OCI-LY1 (cell line): ENCODE data around the gene PBX3.

Experiments
- H2AFZ ChIP-seq: fragments of 200-600 bp; sonication (generic), shearing (Covaris generic); 2 replicates; pipeline ENCODE4 v1.6.0; 2014; ENCODE audit warnings: antibody characterized with exemption, mild to moderate bottlenecking, low read length
- H3F3A ChIP-seq: fragments of 200-600 bp; sonication (generic), shearing (Covaris generic); 2 replicates; pipeline ENCODE4 v1.6.0; 2014; ENCODE audit warnings: mild to moderate bottlenecking, antibody characterized with exemption, low read length, moderate library complexity; ENCODE audit not compliant: insufficient read depth
- H3K27ac ChIP-seq: fragments of 200-600 bp; sonication (generic); 2 replicates; pipeline ENCODE4 v1.5.1; 2014; ENCODE audit warnings: low read length, mixed run types, mild to moderate bottlenecking, low read depth; ENCODE audit not compliant: poor library complexity, severe bottlenecking
- H3K27me3 ChIP-seq: fragments of 200-600 bp; sonication (generic); 2 replicates; pipeline ENCODE4 v1.6.0; 2014; ENCODE audit warnings: antibody characterized with exemption, mild to moderate bottlenecking, low read length, moderate library complexity; ENCODE audit not compliant: insufficient read depth
- H3K36me3 ChIP-seq: fragments of 200-600 bp; sonication (generic); 2 replicates; pipeline ENCODE4 v1.6.1; 2014; ENCODE audit warnings: mild to moderate bottlenecking, antibody characterized with exemption, low read length, moderate library complexity, mixed read lengths; ENCODE audit not compliant: insufficient read depth
- H3K4me1 ChIP-seq: fragments of 200-600 bp; sonication (generic); 2 replicates; pipeline ENCODE4 v1.5.1; 2014; ENCODE audit warnings: mild to moderate bottlenecking, low read length, moderate library complexity; ENCODE audit not compliant: insufficient read depth, severe bottlenecking
- H3K4me2 ChIP-seq: fragments of 200-600 bp; sonication (generic), shearing (Covaris generic); 2 replicates; pipeline ENCODE4 v1.6.1; 2014; ENCODE audit warnings: low read length
- H3K4me3 ChIP-seq: fragments of 200-600 bp; sonication (generic); 2 replicates; pipeline ENCODE4 v1.5.1; 2014; ENCODE audit warnings: low read length, low read depth, mild to moderate bottlenecking, mixed read lengths; ENCODE audit not compliant: poor library complexity, severe bottlenecking
- H3K79me2 ChIP-seq: fragments of 200-600 bp; shearing (Covaris generic); 2 replicates; pipeline ENCODE4 v1.6.1; 2016; ENCODE audit warnings: mixed run types, low read length, mixed read lengths; ENCODE audit not compliant: insufficient read depth
- H3K9ac ChIP-seq: fragments of 200-600 bp; sonication (generic), shearing (Covaris generic); 2 replicates; pipeline ENCODE4 v1.6.1; 2014; ENCODE audit warnings: mild to moderate bottlenecking, low read length, mixed read lengths
- H3K9me2 ChIP-seq: fragments of 200-600 bp; sonication (generic), shearing (Covaris generic); 2 replicates; pipeline ENCODE4 v1.6.1; 2014; ENCODE audit warnings: low read depth, mild to moderate bottlenecking, low read length, mixed read lengths
- H3K9me3 ChIP-seq: fragments of 200-600 bp; shearing (Covaris generic); 2 replicates; pipeline ENCODE4 v1.6.1; 2014; ENCODE audit warnings: low read length, mixed read lengths
- H4K20me1 ChIP-seq: fragments of 200-600 bp; sonication (generic), shearing (Covaris generic); 2 replicates; pipeline ENCODE4 v1.6.0; 2016; ENCODE audit warnings: mild to moderate bottlenecking, low read length; ENCODE audit not compliant: insufficient read depth
- CTCF ChIP-seq: fragments of 200-600 bp; sonication (generic), shearing (Covaris generic); IDR thresholded peaks from 2 replicates; pipeline ENCODE4 v1.5.1; 2017; ENCODE audit warnings: mild to moderate bottlenecking, antibody characterized with exemption, low read length, moderate library complexity, mixed read lengths
- EZH2 ChIP-seq: fragments of 200-600 bp; sonication (generic), shearing (Covaris generic); IDR thresholded peaks from 2 replicates; pipeline ENCODE4 v1.8.0; 2017; ENCODE audit warnings: borderline replicate concordance, mixed run types, mild to moderate bottlenecking, antibody characterized with exemption, low read length, moderate library complexity, mixed read lengths

The PBX3 gene

GRCh38 chr9:125845271-125845808 is 98.2 kb downstream of the PBX3 start:
- no peaks in the 10 kb centered on the region for H4K20me1 ChIP-seq
- no peaks in the 10 kb centered on the region for H3K9me2 ChIP-seq
- H3K36me3 ChIP-seq: peaks cover 5% of the 10 kb centered on the region; the same call in 1 of the 2 replicates
- no peak overlapping the region for H3K4me2 ChIP-seq
- no peaks in the 10 kb centered on the region for H3K27me3 ChIP-seq
- peaks cover 28% of the 10 kb centered on the region for H3K79me2 ChIP-seq
- peaks cover 37% of the 10 kb centered on the region for H3K4me1 ChIP-seq
- H3K4me3 ChIP-seq: no peak overlapping the region
- H3F3A ChIP-seq: no peaks in the 10 kb centered on the region
- no peaks in the 10 kb centered on the region for H3K9me3 ChIP-seq
- H3K27ac ChIP-seq: no peak overlapping the region
- TF ChIP-seq EZH2 (no peak), CTCF (no peak)
- no peak overlapping the region for H3K9ac ChIP-seq
- H2AFZ ChIP-seq: no peak overlapping the region

- Histone ChIP-seq H3K79me2 (peaks cover 18% of the 10 kb centered on the region), H3K9ac (no peak overlapping the region), H3K4me2 (no peak overlapping the region), H3K4me1 (peaks cover 13% of the 10 kb centered on the region), H3K9me3 (no peaks in the 10 kb centered on the region), H3K9me2 (no peaks in the 10 kb centered on the region), H3K27ac (no peak overlapping the region), H3K36me3 (peaks cover 5% of the 10 kb centered on the region; the same call in 1 of the 2 replicates), H3K27me3 (no peaks in the 10 kb centered on the region), H3K4me3 (no peak overlapping the region), H3F3A (no peaks in the 10 kb centered on the region), H2AFZ (no peak overlapping the region), H4K20me1 (no peaks in the 10 kb centered on the region)
- TF ChIP-seq EZH2: no peak
- no peak for TF ChIP-seq CTCF
These were observed 100.6 kb downstream of the PBX3 start for GRCh38 chr9:125847735-125848134.

GRCh38 chr9:125850106-125850632 is 103.0 kb downstream of the PBX3 start:
- H3F3A ChIP-seq: no peaks in the 10 kb centered on the region
- TF ChIP-seq EZH2: no peak
- TF ChIP-seq CTCF: no peak
- no peaks in the 10 kb centered on the region for H3K27me3 ChIP-seq
- peaks cover 7% of the 10 kb centered on the region; the same call in 1 of the 2 replicates for H3K79me2 ChIP-seq
- H3K9me3 ChIP-seq: no peaks in the 10 kb centered on the region
- H4K20me1 ChIP-seq: no peaks in the 10 kb centered on the region
- no peaks in the 10 kb centered on the region for H3K9me2 ChIP-seq
- H3K4me1 ChIP-seq: no peaks in the 10 kb centered on the region
- H3K4me2 ChIP-seq: no peak overlapping the region
- no peak overlapping the region for H3K9ac ChIP-seq
- no peak overlapping the region for H3K27ac ChIP-seq
- peaks cover 5% of the 10 kb centered on the region; the same call in 1 of the 2 replicates for H3K36me3 ChIP-seq
- H2AFZ ChIP-seq: no peak overlapping the region
- no peak overlapping the region for H3K4me3 ChIP-seq
